Vagina (tissue), 2 donors: ENCODE data around the gene SUMF2. TPM values are rescaled to one million over a fixed set of nuclear protein-coding genes. Genes with fewer than 3 reads are reported as not detected.
A peak's percentile ranks its signal among the peaks of the same experiment; 100 is the strongest.

Source experiments
- DNase-seq, 2 donors: peaks; one replicate each; pipeline ENCODE4 v3.0.0-alpha.2; 2017; ENCODE audit errors: extremely low spot score in 2 of 2
- H3K27ac ChIP-seq: fragments of 200-600 bp; sonication (generic); one replicate; pipeline ENCODE4 v1.5.1; 2019
- H3K27me3 ChIP-seq: fragments of 200-600 bp; sonication (generic); one replicate; pipeline ENCODE4 v1.5.1; 2019
- H3K36me3 ChIP-seq, 2 donors: fragments of 200-600 bp; sonication (generic); one replicate each; pipeline ENCODE4 v1.5.1; 2017 to 2019
- H3K4me1 ChIP-seq: fragments of 200-600 bp; sonication (generic); one replicate; pipeline ENCODE4 v1.5.1; 2019
- H3K4me3 ChIP-seq, 2 donors: fragments of 200-600 bp; sonication (generic); 1 replicate in 1 of 2; 2 replicates in 1 of 2; pipeline ENCODE4 v1.5.1; 2016 to 2019
- H3K9me3 ChIP-seq: fragments of 200-600 bp; sonication (generic); one replicate; pipeline ENCODE4 v1.5.1; 2019
- POLR2A ChIP-seq, 2 donors: fragments of 450-650 bp; IDR thresholded peaks; one replicate each; pipeline ENCODE4 v1.6.1; 2017; ENCODE audit warnings: antibody characterized with exemption in 2 of 2, mild to moderate bottlenecking in 2 of 2, moderate library complexity in 2 of 2
- POLR2AphosphoS5 ChIP-seq, 2 donors: sonication (generic); formaldehyde crosslinking; IDR thresholded peaks; one replicate each; pipeline ENCODE4 v1.9.0; 2017; ENCODE audit warnings: antibody characterized with exemption in 2 of 2, mild to moderate bottlenecking in 2 of 2, low read depth in 1 of 2; ENCODE audit not compliant: insufficient read depth in 1 of 2
- intact Hi-C: fragments of 100-400 bp; cut with DNase I; formaldehyde crosslinking; loops from one replicate; pipeline ENCODE4 v1.15.1; 2023
- total RNA-seq: library from RNA; depleted of rRNA; stranded (reverse); fragments of >200 nt; gene quantifications from one replicate; pipeline ENCODE4 v1.2.3, GENCODE V29; 2016
- TF ChIP-seq, protein P1 (sequence below), 3 experiments: fragments of 450-650 bp in 2 of 3; fragments of 200-600 bp in 1 of 3; sonication (generic) in 1 of 3; IDR thresholded peaks; one replicate each; pipeline ENCODE4 v1.5.1; 2017 to 2019; ENCODE audit warnings: antibody characterized with exemption in 3 of 3, mild to moderate bottlenecking in 2 of 3, moderate library complexity in 2 of 3

The SUMF2 gene
- total RNA-seq, 1 donor from 2014 or later: 88.4 TPM

GRCh38 chr7:56051339-56052191 is 12.5 kb upstream of the SUMF2 start, which contains the start of the genes CCT6A and PSPH:
TSS of gene CCT6A (plus strand) at chr7:56051765. CDS start at chr7:56051849, 84 bp downstream.
TSS of gene PSPH (minus strand) at chr7:56051444. CDS start at chr7:56021212, 30,232 bp downstream.
- Histone ChIP-seq H3K36me3 (peaks cover 0 to 26% of the 10 kb centered on the region in 2 donors), H3K4me1 (peaks cover 46% of the 10 kb centered on the region), H3K9me3 (no peaks in the 10 kb centered on the region), H3K4me3 (peak within 1 kb of the TSS; percentile 59 to 89), H3K27me3 (no peaks in the 10 kb centered on the region), H3K27ac (peak within 1 kb of the TSS; percentile 90)
- TF ChIP-seq, protein P1, sequence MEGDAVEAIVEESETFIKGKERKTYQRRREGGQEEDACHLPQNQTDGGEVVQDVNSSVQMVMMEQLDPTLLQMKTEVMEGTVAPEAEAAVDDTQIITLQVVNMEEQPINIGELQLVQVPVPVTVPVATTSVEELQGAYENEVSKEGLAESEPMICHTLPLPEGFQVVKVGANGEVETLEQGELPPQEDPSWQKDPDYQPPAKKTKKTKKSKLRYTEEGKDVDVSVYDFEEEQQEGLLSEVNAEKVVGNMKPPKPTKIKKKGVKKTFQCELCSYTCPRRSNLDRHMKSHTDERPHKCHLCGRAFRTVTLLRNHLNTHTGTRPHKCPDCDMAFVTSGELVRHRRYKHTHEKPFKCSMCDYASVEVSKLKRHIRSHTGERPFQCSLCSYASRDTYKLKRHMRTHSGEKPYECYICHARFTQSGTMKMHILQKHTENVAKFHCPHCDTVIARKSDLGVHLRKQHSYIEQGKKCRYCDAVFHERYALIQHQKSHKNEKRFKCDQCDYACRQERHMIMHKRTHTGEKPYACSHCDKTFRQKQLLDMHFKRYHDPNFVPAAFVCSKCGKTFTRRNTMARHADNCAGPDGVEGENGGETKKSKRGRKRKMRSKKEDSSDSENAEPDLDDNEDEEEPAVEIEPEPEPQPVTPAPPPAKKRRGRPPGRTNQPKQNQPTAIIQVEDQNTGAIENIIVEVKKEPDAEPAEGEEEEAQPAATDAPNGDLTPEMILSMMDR (IDR thresholded peaks at IDR 0.05): peak in 1 of 3 experiments; percentile 16
- TF ChIP-seq POLR2A (IDR thresholded peaks at IDR 0.05): peak in 1 of 2 donors; percentile 49
- peak; percentile 89 to 95 for TF ChIP-seq POLR2AphosphoS5 (IDR thresholded peaks at IDR 0.05; ENCODE audit: insufficient read depth in 1 of 2, low read depth in 1 of 2)
- intact Hi-C loops: loop anchor here (5.0 kb wide), 1 partner anchor 684 kb away; the partner anchor contains the start of gene LANCL2
- DNase-seq: peak in 1 of 2 donors; percentile 99

DNA sequence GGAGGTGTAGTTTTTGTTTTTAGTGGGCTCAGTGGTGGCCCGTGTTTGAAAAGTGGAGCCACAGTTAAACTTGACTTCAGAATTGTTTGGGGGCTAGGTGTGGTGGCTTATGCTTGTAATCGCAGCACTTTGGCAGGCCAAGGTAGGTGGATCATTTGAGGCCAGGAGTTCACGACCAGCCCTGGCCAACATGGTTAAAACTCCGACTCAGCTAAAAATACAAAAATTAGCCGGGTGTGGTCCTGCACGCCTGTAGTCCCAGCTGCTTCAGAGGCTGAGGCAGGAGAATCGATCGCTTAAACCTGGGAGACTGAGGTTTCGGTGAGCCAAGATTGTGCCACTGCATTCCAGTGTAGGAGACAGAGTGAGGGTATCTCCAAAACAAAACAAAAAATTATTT is 10.7 kb upstream of the SUMF2 start:
- intact Hi-C loops: loop anchor here (5.0 kb wide), 1 partner anchor 686 kb away; the partner anchor contains the start of gene LANCL2
- Histone ChIP-seq H3K27me3 (no peaks in the 10 kb centered on the region), H3K9me3 (no peaks in the 10 kb centered on the region), H3K4me3 (no peak overlapping the region), H3K27ac (no peak overlapping the region), H3K36me3 (peaks cover 0 to 44% of the 10 kb centered on the region in 2 donors), H3K4me1 (peaks cover 35% of the 10 kb centered on the region)
- no peak for TF ChIP-seq POLR2A (IDR thresholded peaks at IDR 0.05)
- TF ChIP-seq POLR2AphosphoS5 (IDR thresholded peaks at IDR 0.05; ENCODE audit: insufficient read depth in 1 of 2, low read depth in 1 of 2): no peak
- TF ChIP-seq, protein P1 (IDR thresholded peaks at IDR 0.05): no peak
- DNase-seq: no peak

DNA sequence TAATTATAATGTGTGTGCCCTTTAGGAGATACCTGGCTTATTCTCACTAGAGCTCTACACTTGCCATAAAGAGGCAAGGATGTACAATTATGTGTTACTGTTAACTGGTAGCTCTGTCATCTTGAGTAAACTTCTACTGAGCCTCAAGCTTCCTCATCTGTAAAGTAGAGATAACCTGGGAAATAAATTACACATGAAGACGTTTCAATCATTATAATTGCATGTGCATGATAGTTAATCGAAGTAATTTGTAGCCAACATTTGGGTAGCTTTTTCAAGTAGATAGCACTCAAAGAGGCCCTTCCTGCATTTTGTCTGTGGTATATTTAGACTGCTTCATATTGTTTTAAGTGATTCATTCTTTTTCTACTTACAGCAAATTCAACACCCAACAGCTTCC is 10.1 kb upstream of the SUMF2 start:
- DNase-seq: no peak
- Histone ChIP-seq H3K36me3 (peaks cover 0 to 50% of the 10 kb centered on the region in 2 donors), H3K9me3 (no peaks in the 10 kb centered on the region), H3K27ac (no peak overlapping the region), H3K4me3 (no peak overlapping the region), H3K27me3 (no peaks in the 10 kb centered on the region), H3K4me1 (peaks cover 35% of the 10 kb centered on the region)
- intact Hi-C loops: loop anchor here (5.0 kb wide), 1 partner anchor 687 kb away; the partner anchor contains the start of gene LANCL2
- TF ChIP-seq POLR2AphosphoS5 (IDR thresholded peaks at IDR 0.05; ENCODE audit: insufficient read depth in 1 of 2, low read depth in 1 of 2) (no peak), POLR2A (IDR thresholded peaks at IDR 0.05) (no peak)
- TF ChIP-seq, protein P1 (IDR thresholded peaks at IDR 0.05): no peak

- TF ChIP-seq, protein P1 (IDR thresholded peaks at IDR 0.05): no peak
- TF ChIP-seq POLR2AphosphoS5 (IDR thresholded peaks at IDR 0.05; ENCODE audit: insufficient read depth in 1 of 2, low read depth in 1 of 2) (no peak), POLR2A (IDR thresholded peaks at IDR 0.05) (no peak)
- no peak overlapping the region for H3K4me3 ChIP-seq
- H3K27ac ChIP-seq: no peak overlapping the region
- intact Hi-C loops: no loop called here
- H3K4me1 ChIP-seq: peaks cover 6% of the 10 kb centered on the region
- no peaks in the 10 kb centered on the region for H3K27me3 ChIP-seq
- no peak for DNase-seq
- peaks cover 0 to 46% of the 10 kb centered on the region in 2 donors for H3K36me3 ChIP-seq
- no peaks in the 10 kb centered on the region for H3K9me3 ChIP-seq
Observed at GRCh38 chr7:56062382-56062781, 1.7 kb upstream of the SUMF2 start.
